Esophagus mucosa (tissue), 1 donor: ENCODE results near the gene PSMD1. TPM values are rescaled to one million over a fixed set of nuclear protein-coding genes. Genes with fewer than 3 reads are reported as not detected.
"Not testable (repeated sequence)": the region's sequence is repeated elsewhere in the genome, so short reads cannot be mapped to it uniquely, and the experiment has no call there.

ENCODE experiments used
- ATAC-seq: fragments of 200-7000 bp; cut with Tn5 transposase; one replicate; pipeline ENCODE4 v1.9.1; 2020
- total RNA-seq: library from RNA; stranded (reverse); gene quantifications from one replicate; pipeline ENCODE4 v1.2.4, GENCODE V29; 2023
- donor health status: DM: yes; HTN: yes; CAD: no.

The PSMD1 gene
- total RNA-seq, 1 donor from 2014 or later: 84.0 TPM

DNA sequence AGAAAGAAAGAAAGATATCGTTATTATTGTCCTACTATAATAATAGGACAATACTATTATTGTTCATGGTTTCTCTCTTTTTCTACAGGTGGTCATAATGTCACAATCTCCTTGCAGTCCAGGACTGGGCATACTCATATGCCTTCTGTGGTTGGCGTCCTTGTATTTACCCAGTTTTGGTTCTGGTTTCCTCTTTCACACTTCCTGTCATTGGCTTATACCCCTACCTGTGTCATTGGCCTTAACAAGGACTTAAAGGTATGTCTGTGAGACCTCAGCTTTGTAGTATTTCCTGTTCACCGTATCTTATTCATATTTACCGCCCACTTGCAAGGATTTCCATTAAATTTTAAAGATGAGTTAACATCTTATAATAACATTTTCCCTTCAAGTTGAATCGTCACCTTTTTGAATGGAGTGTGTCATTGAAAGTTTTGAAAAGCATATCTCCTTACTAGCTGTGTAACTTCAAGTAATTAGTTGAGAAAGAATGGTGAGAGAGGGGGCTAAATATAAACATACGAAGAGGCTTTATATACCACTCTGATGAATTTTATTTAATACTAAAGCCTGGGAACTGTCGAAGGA lies 104.7 kb downstream of the PSMD1 start:
- ATAC-seq: no peak

DNA sequence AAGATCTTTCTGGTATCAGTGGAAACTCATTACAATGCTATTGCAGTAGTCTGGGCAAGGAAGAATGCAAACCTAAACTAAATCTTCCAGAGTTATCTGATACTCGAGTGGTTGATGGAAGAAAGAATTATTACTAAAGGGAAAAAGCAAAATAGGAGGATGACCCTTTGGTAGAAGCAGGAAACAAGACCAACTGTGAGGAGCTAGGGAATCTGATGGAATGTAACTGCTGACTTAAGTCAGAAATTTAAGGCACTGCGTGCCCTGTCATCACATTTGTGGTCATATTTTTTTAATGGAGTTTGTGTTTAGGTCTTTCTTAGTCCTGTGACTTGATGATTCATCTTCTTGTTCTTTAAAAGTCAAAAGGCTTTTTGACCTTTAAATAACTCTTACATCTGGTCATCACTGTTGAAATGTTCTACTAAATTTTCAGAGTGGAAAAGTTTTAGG lies 105.2 kb downstream of the PSMD1 start:
- ATAC-seq: no peak

- no peak for ATAC-seq
Measured at GRCh38 chr2:231163011-231163410, 106.3 kb downstream of the PSMD1 start.

- no peak for ATAC-seq
Measured at GRCh38 chr2:231163414-231164095, 106.9 kb downstream of the PSMD1 start.

DNA sequence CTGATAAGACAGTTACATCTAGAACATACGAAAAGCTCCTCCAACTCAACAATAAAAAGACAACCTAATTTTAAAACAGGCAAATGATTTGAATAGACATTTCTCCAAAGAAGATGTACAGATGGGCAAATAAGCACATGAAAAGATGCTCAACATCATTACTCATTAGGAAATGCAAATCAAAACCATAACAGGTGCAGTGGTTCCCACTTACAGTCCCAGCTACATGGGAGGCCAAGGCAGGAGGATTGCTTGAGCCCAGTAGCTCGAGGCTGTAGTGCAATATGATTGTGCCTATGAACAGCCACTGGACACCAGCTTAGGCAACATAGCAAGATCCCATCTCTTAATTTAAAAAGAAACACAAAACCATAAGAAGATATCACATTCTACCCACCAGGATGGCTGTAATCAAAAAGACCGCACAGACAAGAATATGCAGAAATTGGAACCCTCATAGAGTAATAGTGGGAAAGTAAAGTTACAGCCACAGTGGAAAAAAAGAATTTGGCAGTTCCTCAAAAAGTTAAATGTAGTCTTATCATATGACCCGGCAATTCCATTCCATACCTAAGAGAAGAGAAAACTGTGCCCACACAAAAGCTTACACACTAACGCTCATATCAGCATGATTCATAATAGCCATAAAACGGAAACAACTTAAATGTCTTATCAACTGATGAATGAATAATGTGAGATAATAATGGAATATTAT lies 111.2 kb downstream of the PSMD1 start:
- no peak for ATAC-seq

GRCh38 chr2:231168460-231169139 lies 111.9 kb downstream of the PSMD1 start:
- no peak for ATAC-seq

GRCh38 chr2:231169488-231169887 lies 112.8 kb downstream of the PSMD1 start:
- ATAC-seq: no peak

DNA sequence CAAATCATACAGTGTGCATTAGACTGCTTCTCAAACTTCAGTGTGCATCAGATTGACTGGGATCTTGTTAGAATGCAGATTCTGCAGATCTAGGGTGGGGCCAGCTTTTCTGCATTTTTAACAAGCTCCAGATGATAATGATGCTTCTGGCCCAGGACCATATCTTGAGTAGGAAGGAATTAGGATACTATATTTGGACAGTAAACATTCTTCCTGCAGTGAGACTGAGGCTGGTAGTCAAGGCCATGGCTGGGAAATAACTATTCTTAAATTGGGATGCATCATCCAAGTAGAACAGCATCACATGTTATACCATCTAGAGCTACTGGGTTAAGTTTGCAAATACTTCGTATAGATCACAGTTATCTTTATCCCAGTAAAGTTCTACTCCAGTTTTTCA lies 113.4 kb downstream of the PSMD1 start:
- ATAC-seq: no peak

DNA sequence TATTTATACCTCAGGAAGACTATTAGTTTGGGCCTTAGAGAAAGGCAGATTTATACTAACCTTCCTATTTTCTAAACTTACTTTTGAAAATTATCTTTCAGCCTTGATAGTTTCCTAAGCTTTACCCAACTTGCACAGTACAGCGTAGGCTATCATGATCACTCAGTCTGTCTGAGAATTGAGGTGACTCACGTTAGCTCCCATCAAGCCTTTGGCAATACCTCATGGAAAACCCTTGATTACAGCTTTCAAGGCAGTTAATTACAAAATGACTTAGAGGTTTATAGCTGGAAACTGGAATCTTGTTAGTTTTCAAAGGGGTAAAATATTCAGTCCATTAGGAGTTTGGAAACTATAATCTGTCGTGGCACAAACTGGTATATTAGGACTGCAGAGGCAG lies 115.4 kb downstream of the PSMD1 start:
- ATAC-seq: no peak

- ATAC-seq: no peak
Measured at GRCh38 chr2:231174211-231174651, 117.6 kb downstream of the PSMD1 start.

- ATAC-seq: peak; percentile 46
Measured at GRCh38 chr2:231176066-231176465, 119.4 kb downstream of the PSMD1 start.

DNA sequence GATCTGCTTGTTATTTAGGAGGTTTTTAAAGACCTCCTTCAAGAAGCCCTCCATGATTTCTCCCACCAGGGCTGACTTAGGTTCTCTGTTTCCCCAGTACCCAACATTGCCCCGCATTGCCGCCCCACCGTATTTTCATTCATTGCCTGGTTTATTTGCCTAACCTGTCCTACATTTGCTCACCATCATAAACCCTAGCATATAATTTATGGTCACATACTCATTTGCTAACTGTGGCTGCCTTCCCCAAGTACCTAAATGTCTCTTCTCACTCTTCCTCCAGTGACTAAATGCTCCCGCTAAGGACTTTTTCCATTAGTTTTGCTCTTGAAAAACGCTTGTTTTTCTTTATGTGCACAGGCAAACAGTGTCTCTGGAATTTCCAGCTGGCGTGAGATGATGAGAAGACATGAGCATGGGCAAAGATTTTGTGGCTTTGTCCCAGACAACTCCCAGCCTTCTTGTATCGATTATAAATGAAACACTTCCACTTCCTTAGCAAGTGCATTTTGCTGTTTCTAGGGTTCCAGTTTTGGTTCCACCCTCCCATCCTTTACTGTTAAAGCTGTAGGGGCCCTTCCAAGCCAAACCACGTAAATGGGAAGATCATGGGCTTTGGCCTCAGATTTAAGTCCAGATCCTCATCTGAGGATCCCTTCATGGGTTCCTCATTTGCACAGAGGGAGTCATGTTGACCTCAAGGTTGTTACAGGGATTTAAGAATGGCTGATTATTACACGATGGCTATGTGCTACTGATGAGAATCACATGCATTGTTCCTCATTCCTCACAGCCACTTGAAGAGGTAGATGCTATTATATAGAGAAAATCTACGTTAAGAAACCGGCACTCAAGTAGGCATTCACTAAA lies 120.7 kb downstream of the PSMD1 start:
- no peak for ATAC-seq

DNA sequence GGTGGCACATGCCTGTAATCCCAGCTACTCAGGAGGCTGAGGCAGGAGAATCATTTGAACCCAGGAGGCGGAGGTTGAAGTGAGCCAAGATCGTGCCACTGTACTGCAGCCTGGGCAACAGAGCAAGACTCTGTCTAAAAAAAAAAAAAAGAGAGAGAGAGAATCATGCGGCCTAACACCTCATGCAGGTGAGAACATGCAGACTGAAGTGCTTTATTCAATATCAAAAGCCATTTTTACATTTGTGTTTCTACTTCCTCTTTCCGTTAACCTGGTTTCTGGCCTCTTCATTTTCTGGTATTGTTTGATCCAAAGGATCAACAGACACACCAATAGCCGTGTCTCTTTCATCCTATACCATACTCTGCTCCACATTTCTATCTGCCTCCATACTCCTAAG lies 122.1 kb downstream of the PSMD1 start:
- not testable (repeated sequence) for ATAC-seq

GRCh38 chr2:231181860-231182512 lies 125.3 kb downstream of the PSMD1 start:
- peak; percentile 42 for ATAC-seq

DNA sequence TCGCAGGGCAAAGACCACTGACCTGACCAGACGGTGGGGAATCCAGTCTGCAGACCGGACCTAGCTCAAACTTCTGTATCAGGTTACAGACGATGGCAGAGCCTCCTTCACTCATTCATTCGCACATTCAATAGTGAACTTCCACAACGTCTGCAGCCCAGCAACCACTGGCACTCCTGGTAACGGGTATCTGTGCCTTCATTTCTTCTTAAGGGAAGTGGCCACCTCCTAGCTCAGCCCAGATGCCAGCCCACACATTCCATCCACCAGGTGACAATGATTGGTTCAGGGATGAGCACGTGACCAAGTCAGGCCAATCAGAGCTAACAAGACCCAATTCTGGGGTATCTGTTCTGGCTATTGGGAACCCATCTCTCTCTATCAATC lies 125.8 kb downstream of the PSMD1 start:
- ATAC-seq: no peak

DNA sequence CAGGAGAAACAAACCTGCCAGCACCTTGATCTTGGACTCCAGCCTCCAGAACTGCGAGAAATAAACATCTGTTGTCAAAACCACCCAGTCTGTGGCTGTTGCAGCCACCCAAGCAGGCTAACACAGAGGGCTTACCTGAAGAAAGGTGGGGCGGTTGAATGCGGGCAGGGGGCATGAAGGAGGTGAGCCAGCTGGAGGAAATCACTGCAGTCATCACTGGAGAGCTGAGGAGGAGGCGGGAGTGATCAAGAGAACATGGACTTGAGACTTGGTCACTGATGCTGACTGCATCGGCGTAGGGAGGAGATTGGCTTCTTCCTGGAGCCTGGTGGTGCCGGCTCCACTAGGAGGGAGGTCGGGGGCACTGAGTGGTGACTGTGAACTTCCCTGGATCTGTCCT lies 127.2 kb downstream of the PSMD1 start:
- no peak for ATAC-seq

DNA sequence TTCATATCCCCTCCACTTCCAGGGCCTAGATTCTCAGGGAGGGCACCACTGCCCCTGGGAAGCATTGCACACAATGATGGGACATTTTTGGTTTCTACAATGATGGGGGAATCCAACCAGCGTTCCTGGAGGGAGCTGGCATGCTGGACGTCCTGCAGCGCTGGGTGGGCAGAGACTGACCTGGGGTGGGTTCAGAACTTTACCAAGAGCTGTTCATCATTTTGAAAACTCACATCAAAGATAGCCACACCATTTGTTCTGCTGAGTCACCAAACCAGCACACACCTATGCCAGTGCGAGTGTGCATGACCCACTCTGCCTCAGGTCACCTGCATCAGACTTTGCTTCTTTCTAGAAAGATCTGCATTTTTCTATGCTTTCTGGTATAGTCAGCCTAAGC lies 127.7 kb downstream of the PSMD1 start:
- no peak for ATAC-seq

DNA sequence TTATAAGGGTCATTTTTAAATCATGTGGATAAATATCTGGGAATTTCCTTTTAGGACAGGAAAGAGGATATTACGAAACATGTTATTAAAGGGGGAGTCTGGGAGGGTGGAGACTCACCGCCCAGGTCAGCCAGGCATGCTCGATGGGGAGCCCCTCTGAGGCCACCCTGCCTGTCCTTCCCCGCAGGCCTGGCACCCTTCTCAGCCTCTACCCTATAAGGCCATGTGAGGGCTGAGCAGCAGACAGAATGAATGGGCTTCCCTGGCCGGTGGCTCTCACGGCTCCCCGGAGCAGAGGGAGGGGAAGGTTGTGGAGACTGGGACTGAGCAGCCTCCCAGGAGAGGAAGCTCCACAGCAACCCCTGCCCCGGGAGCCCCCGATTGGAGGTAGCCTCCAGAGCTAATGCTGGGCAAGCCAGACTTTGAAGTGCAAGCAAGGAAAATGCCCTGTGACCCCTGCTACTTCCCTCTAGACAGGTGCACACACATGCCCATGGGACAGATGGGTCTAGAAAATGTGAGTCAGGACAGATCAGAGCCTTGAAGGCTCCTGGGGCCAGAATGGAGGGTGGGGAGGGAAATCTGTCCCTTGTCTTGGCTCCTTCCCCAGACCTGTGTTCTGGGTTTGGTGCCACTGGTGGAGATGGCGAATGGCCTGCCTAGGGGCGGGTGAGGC lies 128.5 kb downstream of the PSMD1 start:
- no peak for ATAC-seq

DNA sequence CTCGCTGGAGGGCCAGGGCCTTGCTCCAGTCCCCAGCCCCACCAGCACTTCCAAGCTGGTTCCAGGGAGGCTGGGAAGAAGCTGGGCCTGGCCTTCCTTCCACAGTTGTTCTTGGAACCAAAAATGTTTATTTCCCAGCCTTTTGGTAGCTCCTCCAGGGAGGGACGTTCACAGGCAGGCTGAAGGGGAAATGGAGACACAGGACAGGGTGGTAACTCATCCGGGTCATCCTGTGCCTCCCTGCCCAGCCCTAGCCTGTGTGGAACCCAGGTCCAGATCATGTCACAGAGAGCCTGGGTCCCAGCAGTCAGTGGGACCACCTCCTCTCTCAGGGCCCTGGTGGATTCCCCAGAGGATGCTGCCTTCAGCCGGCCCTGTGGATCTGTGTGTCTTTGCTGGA lies 129.2 kb downstream of the PSMD1 start:
- no peak for ATAC-seq

DNA sequence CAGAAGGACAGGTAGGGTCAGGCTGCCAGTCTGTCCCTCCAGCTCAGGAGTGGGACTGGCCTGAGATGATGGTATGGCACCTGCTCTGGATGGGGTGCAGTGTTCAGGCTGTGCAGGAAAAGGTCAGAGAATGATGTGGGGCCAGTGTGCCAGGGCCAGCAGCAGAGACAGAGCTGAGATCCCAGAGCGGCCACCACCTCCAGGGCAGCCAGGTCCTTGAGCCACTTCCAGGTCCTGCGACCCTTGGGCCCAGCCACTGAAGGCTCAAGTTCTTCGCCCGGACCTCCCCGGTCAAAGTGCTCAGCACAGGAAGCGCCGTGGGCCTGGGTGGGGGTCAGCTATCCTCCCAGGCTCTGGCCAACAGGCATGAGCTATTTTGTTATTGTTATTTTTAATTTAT lies 129.7 kb downstream of the PSMD1 start:
- ATAC-seq: no peak
